Stomach (tissue), 19 donors: ENCODE results near the gene TOMM5. TPM values are rescaled to one million over a fixed set of nuclear protein-coding genes. Genes with fewer than 3 reads are reported as not detected.

ENCODE experiments used
- DNase-seq, 2 donors: peaks; one replicate each; pipeline versions ENCODE4 v3.0.0 to v3.0.0-alpha.2; 2013 to 2019
- H3K27ac ChIP-seq, 5 donors: fragments of 200-600 bp in 4 of 5; sonication (generic) in 4 of 5; one replicate each; pipeline ENCODE4 v1.5.1; 2013 to 2019; ENCODE audit warnings: mild to moderate bottlenecking in 1 of 5, moderate library complexity in 1 of 5
- H3K27me3 ChIP-seq, 3 donors: fragments of 200-600 bp; sonication (generic); one replicate each; pipeline ENCODE4 v1.5.1; 2017 to 2019; ENCODE audit warnings: mixed run types in 1 of 3
- H3K36me3 ChIP-seq, 4 donors: fragments of 200-600 bp; sonication (generic); 1 replicate in 3 of 4; 2 replicates in 1 of 4; pipeline ENCODE4 v1.5.1; 2016 to 2019
- H3K4me1 ChIP-seq, 4 donors: fragments of 200-600 bp; sonication (generic); one replicate each; pipeline ENCODE4 v1.5.1; 2016 to 2019
- H3K4me3 ChIP-seq, 4 donors: fragments of 200-600 bp; sonication (generic) in 3 of 4; one replicate each; pipeline ENCODE4 v1.5.1; 2016 to 2019; ENCODE audit warnings: mild to moderate bottlenecking in 1 of 4
- H3K9me3 ChIP-seq, 4 donors: fragments of 200-600 bp; sonication (generic); one replicate each; pipeline ENCODE4 v1.5.1; 2016 to 2019
- CTCF ChIP-seq, 7 experiments: fragments of 450-650 bp in 4 of 7; fragments of 200-600 bp in 3 of 7; sonication (generic) in 3 of 7; IDR thresholded peaks; one replicate each; pipeline ENCODE4 v1.5.1; 2016 to 2019; ENCODE audit warnings: antibody characterized with exemption in 7 of 7, control low read depth in 2 of 7, mild to moderate bottlenecking in 1 of 7
- EP300 ChIP-seq: sonication (generic); formaldehyde crosslinking; IDR thresholded peaks from one replicate; pipeline ENCODE4 v1.6.1; 2017; ENCODE audit warnings: antibody characterized with exemption
- POLR2A ChIP-seq, 4 donors: fragments of 450-650 bp; IDR thresholded peaks; one replicate each; pipeline ENCODE4 v1.6.1; 2016; ENCODE audit warnings: antibody characterized with exemption in 4 of 4, control low read depth in 2 of 4, mild to moderate bottlenecking in 1 of 4, moderate library complexity in 1 of 4
- POLR2AphosphoS5 ChIP-seq, 3 donors: sonication (generic); formaldehyde crosslinking; IDR thresholded peaks; one replicate each; pipeline ENCODE4 v1.6.1; 2016; ENCODE audit warnings: antibody characterized with exemption in 3 of 3
- WGBS, 5 donors: extraction: QIAGEN DNeasy Blood & Tissue Kit in 3 of 5; methylation state at CpG; one replicate each; pipeline versions ENCODE4 v1.1.5 to v1.1.7; 2013 to 2018; 5-methylcytosine and 5-hydroxymethylcytosine counted together
- intact Hi-C: fragments of 100-400 bp; cut with DNase I; formaldehyde crosslinking; loops from one replicate; pipeline ENCODE4 v1.15.1; 2023; ENCODE audit warnings: low total_unique reads
- long read RNA-seq, 10 donors: transcript quantifications; one replicate each; lab custom pipeline, GENCODE V29; 2026
- polyA plus RNA-seq, 3 donors: library from polyadenylated mRNA; stranded (reverse); fragments of 200-250 nt; gene quantifications; one replicate each; pipeline ENCODE4 v1.2.3, GENCODE V29; 2013
- total RNA-seq, 5 donors: library from RNA; depleted of rRNA; stranded (reverse); fragments of >200 nt; gene quantifications; one replicate each; pipeline versions ENCODE4 v1.1.0 to v1.2.3, GENCODE V29; 2014 to 2016
- donor health status: healthy with polysubstance abuse.
- donor health status: Bipolar disorder and iron deficiency.
- donor health status: healthy.

TOMM5 gene
- 100 to 1,000 TPM in 2 of 5 donors, 10 to 100 TPM in 3; 29.3 to 156 (median 55.8) TPM for total RNA-seq
- polyA plus RNA-seq = 100 to 1,000 TPM; 115 to 173 (median 169) TPM
- long read RNA-seq, donor 1, transcript TOMM5-201 (2 exons, 751 nt) = major isoform, 56 of 56 reads
- long read RNA-seq, donor 1, partial matches to known transcripts = 0 of 56 reads
- long read RNA-seq, donor 1, other reads (novel, unspliced or antisense) = 0 of 56 reads
- long read RNA-seq, donor 2, transcript TOMM5-201 (2 exons, 751 nt) = major isoform, 56 of 56 reads
- long read RNA-seq, donor 2, partial matches to known transcripts = 0 of 56 reads
- long read RNA-seq, donor 2, other reads (novel, unspliced or antisense) = 0 of 56 reads
- long read RNA-seq, donor 3, transcript TOMM5-201 (2 exons, 751 nt) = major isoform, 41 of 43 reads
- long read RNA-seq, donor 3, partial matches to known transcripts = 0 of 43 reads
- long read RNA-seq, donor 3, other reads (novel, unspliced or antisense) = 0 of 43 reads
- long read RNA-seq, donor 4, transcript TOMM5-201 (2 exons, 751 nt) = major isoform, 10 of 10 reads
- long read RNA-seq, donor 4, partial matches to known transcripts = 0 of 10 reads
- long read RNA-seq, donor 4, other reads (novel, unspliced or antisense) = 0 of 10 reads
- long read RNA-seq, donor 5, transcript TOMM5-201 (2 exons, 751 nt) = major isoform, 89 of 90 reads
- long read RNA-seq, donor 5, partial matches to known transcripts = 0 of 90 reads
- long read RNA-seq, donor 5, other reads (novel, unspliced or antisense) = 0 of 90 reads
- long read RNA-seq, donor 6, transcript TOMM5-201 (2 exons, 751 nt) = major isoform, 151 of 157 reads
- long read RNA-seq, donor 6, partial matches to known transcripts = 0 of 157 reads
- long read RNA-seq, donor 6, other reads (novel, unspliced or antisense) = 0 of 157 reads
- long read RNA-seq, donor 7, transcript TOMM5-201 (2 exons, 751 nt) = major isoform, 116 of 116 reads
- long read RNA-seq, donor 7, partial matches to known transcripts = 0 of 116 reads
- long read RNA-seq, donor 7, other reads (novel, unspliced or antisense) = 0 of 116 reads
- long read RNA-seq, donor 8, transcript TOMM5-201 (2 exons, 751 nt) = major isoform, 88 of 92 reads
- long read RNA-seq, donor 8, partial matches to known transcripts = 0 of 92 reads
- long read RNA-seq, donor 8, other reads (novel, unspliced or antisense) = 0 of 92 reads
- long read RNA-seq, donor 9, transcript TOMM5-201 (2 exons, 751 nt) = major isoform, 115 of 119 reads
- long read RNA-seq, donor 9, partial matches to known transcripts = 0 of 119 reads
- long read RNA-seq, donor 9, other reads (novel, unspliced or antisense) = 0 of 119 reads
- long read RNA-seq, donor 10, transcript TOMM5-201 (2 exons, 751 nt) = major isoform, 42 of 42 reads
- long read RNA-seq, donor 10, partial matches to known transcripts = 0 of 42 reads
- long read RNA-seq, donor 10, other reads (novel, unspliced or antisense) = 0 of 42 reads

- TF ChIP-seq POLR2A (IDR thresholded peaks at IDR 0.05) (peak in 2 of 4 donors; percentile 18 to 58), EP300 (no peak), CTCF (IDR thresholded peaks at IDR 0.05) (peak in 1 of 7 experiments; percentile 12), POLR2AphosphoS5 (IDR thresholded peaks at IDR 0.05) (peak; percentile 96 to 99 (median 99))
- Histone ChIP-seq H3K4me3 (peak within 1 kb of the TSS; percentile 82 to 85 (median 83)), H3K36me3 (peaks cover 4 to 18% (median 15%) of the 10 kb centered on the region in 4 donors), H3K9me3 (no peaks in the 10 kb centered on the region), H3K27ac (peak within 1 kb of the TSS; percentile 77 to 87 (median 86)), H3K4me1 (peaks cover 20 to 47% (median 37%) of the 10 kb centered on the region in 4 donors), H3K27me3 (no peaks in the 10 kb centered on the region)
- intact Hi-C loops = no loop called here
- 0% methylated on average over 36 to 72 of the region's 72 CpGs for WGBS, 5 donors
- DNase-seq = peak; percentile 93 to 98
Observed at GRCh38 chr9:37592108-37592951, at the start of gene TOMM5. Gene TOMM5 (minus strand): TSS chr9:37592597. CDS start chr9:37592532, 65 bp downstream.

DNA sequence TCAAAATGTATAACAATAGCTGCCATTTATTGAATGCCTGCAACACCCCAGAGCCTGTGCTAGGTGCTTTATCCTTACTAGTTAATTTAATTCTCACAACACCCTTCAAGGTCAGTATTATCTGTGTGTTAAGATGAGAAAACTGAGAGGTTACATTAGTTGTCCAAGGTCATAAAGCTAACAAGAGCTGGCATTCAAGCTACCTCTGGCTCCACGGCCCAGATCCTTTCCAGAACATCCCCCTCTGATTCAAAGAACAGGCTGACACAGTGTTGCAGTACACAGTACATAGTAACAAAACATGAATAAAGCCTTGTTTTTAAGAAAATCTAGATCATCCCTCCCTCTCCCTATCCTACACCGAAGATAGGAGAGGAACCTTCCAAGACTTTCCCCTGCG is 48.9 kb upstream of the TOMM5 start:
- H3K27ac ChIP-seq = no peak overlapping the region
- no peaks in the 10 kb centered on the region for H3K36me3 ChIP-seq
- no peaks in the 10 kb centered on the region for H3K4me1 ChIP-seq
- H3K4me3 ChIP-seq = no peak overlapping the region
- TF ChIP-seq POLR2A (IDR thresholded peaks at IDR 0.05) (no peak), POLR2AphosphoS5 (IDR thresholded peaks at IDR 0.05) (no peak), EP300 (no peak), CTCF (IDR thresholded peaks at IDR 0.05) (no peak)
- DNase-seq = no peak
- WGBS, 5 donors = 79 to 89% (median 83%) methylated on average over 3 of the region's 3 CpGs
- intact Hi-C loops = no loop called here
- peaks cover 0 to 32% (median 5%) of the 10 kb centered on the region in 3 donors for H3K27me3 ChIP-seq
- no peaks in the 10 kb centered on the region for H3K9me3 ChIP-seq

DNA sequence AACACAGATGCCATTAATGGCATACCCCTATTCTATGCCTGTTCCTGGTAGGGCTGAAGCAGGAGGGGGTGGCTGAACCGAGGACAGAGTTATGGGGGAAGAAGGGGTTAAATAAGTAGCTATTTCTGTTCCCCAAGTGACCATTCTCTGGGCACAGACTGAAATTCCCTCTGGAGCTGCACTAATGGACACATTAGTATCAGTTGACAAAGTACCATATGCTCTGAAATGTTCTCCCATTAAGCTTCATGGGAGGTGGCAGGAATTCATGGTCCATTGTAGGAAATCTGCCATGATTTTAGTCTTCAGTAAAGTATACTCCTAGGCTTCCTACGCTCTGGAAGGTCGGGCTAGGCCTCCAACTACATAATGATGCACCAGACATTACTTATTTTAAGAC is 47.8 kb upstream of the TOMM5 start:
- WGBS, 5 donors = 62 to 73% (median 66%) methylated on average over 3 of the region's 3 CpGs
- Histone ChIP-seq H3K27me3 (peaks cover 0 to 42% (median 5%) of the 10 kb centered on the region in 3 donors), H3K4me3 (no peak overlapping the region), H3K36me3 (no peaks in the 10 kb centered on the region), H3K9me3 (no peaks in the 10 kb centered on the region), H3K27ac (no peak overlapping the region), H3K4me1 (no peaks in the 10 kb centered on the region)
- DNase-seq = no peak
- TF ChIP-seq CTCF (IDR thresholded peaks at IDR 0.05) (no peak), EP300 (no peak), POLR2AphosphoS5 (IDR thresholded peaks at IDR 0.05) (no peak), POLR2A (IDR thresholded peaks at IDR 0.05) (no peak)
- intact Hi-C loops = no loop called here
